Measurements from ENCODE around the gene ZNF195. TPM values are rescaled to one million over a fixed set of nuclear protein-coding genes. Genes with fewer than 3 reads are reported as not detected.
"Not testable (repeated sequence)": the region's sequence is repeated elsewhere in the genome, so short reads cannot be mapped to it uniquely, and the experiment has no call there.

The ZNF195 gene
- polyA plus RNA-seq, 1 donor: 35.7 TPM

GRCh38 chr11:3402861-3403250, 23.9 kb upstream of the ZNF195 start:
- DNase-seq; H3K4me1 ChIP-seq (ENCODE audit: control insufficient read depth, insufficient read depth, low read length); H3K4me3 ChIP-seq (ENCODE audit: low read length); H3K9me3 ChIP-seq (ENCODE audit: control insufficient read depth, low read depth, low read length); H3K36me3 ChIP-seq (ENCODE audit: control insufficient read depth, insufficient read depth, low read length); H3K27me3 ChIP-seq (ENCODE audit: control insufficient read depth, insufficient read depth, low read length); H3K27ac ChIP-seq (ENCODE audit: low read length): not testable (repeated sequence)
- WGBS (ENCODE audit: insufficient coverage, low lambda C conversion rate): no CpG with 5 or more reads among the region's 8 CpGs

- no CpG with 5 or more reads among the region's 18 CpGs for WGBS (ENCODE audit: insufficient coverage, low lambda C conversion rate)
- not testable (repeated sequence) for H3K9me3 ChIP-seq (ENCODE audit: control insufficient read depth, low read depth, low read length); H3K36me3 ChIP-seq (ENCODE audit: control insufficient read depth, insufficient read depth, low read length); H3K27ac ChIP-seq (ENCODE audit: low read length); H3K4me1 ChIP-seq (ENCODE audit: control insufficient read depth, insufficient read depth, low read length); H3K27me3 ChIP-seq (ENCODE audit: control insufficient read depth, insufficient read depth, low read length); H3K4me3 ChIP-seq (ENCODE audit: low read length); DNase-seq
Observed at GRCh38 chr11:3402181-3402860, 23.4 kb upstream of the ZNF195 start.

- H3K27ac ChIP-seq (ENCODE audit: low read length); H3K4me1 ChIP-seq (ENCODE audit: control insufficient read depth, insufficient read depth, low read length); H3K4me3 ChIP-seq (ENCODE audit: low read length); H3K36me3 ChIP-seq (ENCODE audit: control insufficient read depth, insufficient read depth, low read length); H3K9me3 ChIP-seq (ENCODE audit: control insufficient read depth, low read depth, low read length); H3K27me3 ChIP-seq (ENCODE audit: control insufficient read depth, insufficient read depth, low read length); DNase-seq: not testable (repeated sequence)
- no CpG with 5 or more reads among the region's 4 CpGs for WGBS (ENCODE audit: insufficient coverage, low lambda C conversion rate)
Observed at GRCh38 chr11:3401052-3401451, 22.1 kb upstream of the ZNF195 start.

GRCh38 chr11:3398509-3398908, 19.6 kb upstream of the ZNF195 start:
- not testable (repeated sequence) for H3K27ac ChIP-seq (ENCODE audit: low read length); H3K27me3 ChIP-seq (ENCODE audit: control insufficient read depth, insufficient read depth, low read length); H3K9me3 ChIP-seq (ENCODE audit: control insufficient read depth, low read depth, low read length); H3K4me3 ChIP-seq (ENCODE audit: low read length); H3K36me3 ChIP-seq (ENCODE audit: control insufficient read depth, insufficient read depth, low read length); H3K4me1 ChIP-seq (ENCODE audit: control insufficient read depth, insufficient read depth, low read length); DNase-seq
- no CpG with 5 or more reads among the region's 3 CpGs for WGBS (ENCODE audit: insufficient coverage, low lambda C conversion rate)

GRCh38 chr11:3398106-3398505, 19.2 kb upstream of the ZNF195 start:
- H3K4me1 ChIP-seq (ENCODE audit: control insufficient read depth, insufficient read depth, low read length); H3K27me3 ChIP-seq (ENCODE audit: control insufficient read depth, insufficient read depth, low read length); H3K9me3 ChIP-seq (ENCODE audit: control insufficient read depth, low read depth, low read length); DNase-seq; H3K27ac ChIP-seq (ENCODE audit: low read length); H3K36me3 ChIP-seq (ENCODE audit: control insufficient read depth, insufficient read depth, low read length); H3K4me3 ChIP-seq (ENCODE audit: low read length): not testable (repeated sequence)
- no CpG with 5 or more reads among the region's 4 CpGs for WGBS (ENCODE audit: insufficient coverage, low lambda C conversion rate)

GRCh38 chr11:3397210-3397609, 18.3 kb upstream of the ZNF195 start:
- H3K27me3 ChIP-seq (ENCODE audit: control insufficient read depth, insufficient read depth, low read length); H3K4me1 ChIP-seq (ENCODE audit: control insufficient read depth, insufficient read depth, low read length); H3K27ac ChIP-seq (ENCODE audit: low read length); H3K4me3 ChIP-seq (ENCODE audit: low read length); H3K9me3 ChIP-seq (ENCODE audit: control insufficient read depth, low read depth, low read length); DNase-seq; H3K36me3 ChIP-seq (ENCODE audit: control insufficient read depth, insufficient read depth, low read length): not testable (repeated sequence)
- WGBS (ENCODE audit: insufficient coverage, low lambda C conversion rate): no CpG with 5 or more reads among the region's 23 CpGs

GRCh38 chr11:3395468-3395867, 16.5 kb upstream of the ZNF195 start:
- H3K4me3 ChIP-seq (ENCODE audit: low read length); DNase-seq; H3K27me3 ChIP-seq (ENCODE audit: control insufficient read depth, insufficient read depth, low read length); H3K36me3 ChIP-seq (ENCODE audit: control insufficient read depth, insufficient read depth, low read length); H3K4me1 ChIP-seq (ENCODE audit: control insufficient read depth, insufficient read depth, low read length); H3K27ac ChIP-seq (ENCODE audit: low read length); H3K9me3 ChIP-seq (ENCODE audit: control insufficient read depth, low read depth, low read length): not testable (repeated sequence)
- WGBS (ENCODE audit: insufficient coverage, low lambda C conversion rate): no CpG with 5 or more reads among the region's 5 CpGs

- DNase-seq; H3K27me3 ChIP-seq (ENCODE audit: control insufficient read depth, insufficient read depth, low read length); H3K9me3 ChIP-seq (ENCODE audit: control insufficient read depth, low read depth, low read length); H3K27ac ChIP-seq (ENCODE audit: low read length); H3K4me1 ChIP-seq (ENCODE audit: control insufficient read depth, insufficient read depth, low read length); H3K4me3 ChIP-seq (ENCODE audit: low read length); H3K36me3 ChIP-seq (ENCODE audit: control insufficient read depth, insufficient read depth, low read length): not testable (repeated sequence)
- WGBS (ENCODE audit: insufficient coverage, low lambda C conversion rate): no CpG with 5 or more reads among the region's 10 CpGs
Observed at GRCh38 chr11:3394956-3395355, 16.0 kb upstream of the ZNF195 start.

- H3K27me3 ChIP-seq (ENCODE audit: control insufficient read depth, insufficient read depth, low read length); H3K4me1 ChIP-seq (ENCODE audit: control insufficient read depth, insufficient read depth, low read length); H3K9me3 ChIP-seq (ENCODE audit: control insufficient read depth, low read depth, low read length); H3K4me3 ChIP-seq (ENCODE audit: low read length); H3K27ac ChIP-seq (ENCODE audit: low read length); H3K36me3 ChIP-seq (ENCODE audit: control insufficient read depth, insufficient read depth, low read length); DNase-seq: not testable (repeated sequence)
- no CpG with 5 or more reads among the region's 13 CpGs for WGBS (ENCODE audit: insufficient coverage, low lambda C conversion rate)
Observed at GRCh38 chr11:3393450-3393849, 14.5 kb upstream of the ZNF195 start.

GRCh38 chr11:3382613-3383285, 3.8 kb upstream of the ZNF195 start:
- H3K27ac ChIP-seq (ENCODE audit: low read length): no peak overlapping the region
- H3K4me1 ChIP-seq (ENCODE audit: control insufficient read depth, insufficient read depth, low read length): peaks cover 1% of the 10 kb centered on the region
- H3K9me3 ChIP-seq (ENCODE audit: control insufficient read depth, low read depth, low read length): peaks cover 8% of the 10 kb centered on the region
- H3K36me3 ChIP-seq (ENCODE audit: control insufficient read depth, insufficient read depth, low read length): peaks cover 2% of the 10 kb centered on the region
- no CpG with 5 or more reads among the region's 5 CpGs for WGBS (ENCODE audit: insufficient coverage, low lambda C conversion rate)
- H3K27me3 ChIP-seq (ENCODE audit: control insufficient read depth, insufficient read depth, low read length): no peaks in the 10 kb centered on the region
- H3K4me3 ChIP-seq (ENCODE audit: low read length): no peak overlapping the region
- DNase-seq: no peak

- no CpG with 5 or more reads among the region's 5 CpGs for WGBS (ENCODE audit: insufficient coverage, low lambda C conversion rate)
- DNase-seq: no peak
- peaks cover 6% of the 10 kb centered on the region for H3K4me1 ChIP-seq (ENCODE audit: control insufficient read depth, insufficient read depth, low read length)
- peaks cover 8% of the 10 kb centered on the region for H3K36me3 ChIP-seq (ENCODE audit: control insufficient read depth, insufficient read depth, low read length)
- no peak overlapping the region for H3K27ac ChIP-seq (ENCODE audit: low read length)
- no peak overlapping the region for H3K4me3 ChIP-seq (ENCODE audit: low read length)
- peaks cover 2% of the 10 kb centered on the region for H3K9me3 ChIP-seq (ENCODE audit: control insufficient read depth, low read depth, low read length)
- H3K27me3 ChIP-seq (ENCODE audit: control insufficient read depth, insufficient read depth, low read length): no peaks in the 10 kb centered on the region
Observed at GRCh38 chr11:3381794-3382193, 2.8 kb upstream of the ZNF195 start.
